RCC 7860 (cell line): ENCODE measurements around the gene BLTP3B.

ENCODE experiments used
- DNase-seq: peaks from one replicate; pipeline ENCODE4 v3.0.0-alpha.2; 2015; ENCODE audit warnings: low spot score
- FAIRE-seq: peaks from 2 replicates; lab custom pipeline; 2012; peaks lifted over from hg19 to GRCh38; lab: Jason Lieb, UNC

The BLTP3B gene

DNA sequence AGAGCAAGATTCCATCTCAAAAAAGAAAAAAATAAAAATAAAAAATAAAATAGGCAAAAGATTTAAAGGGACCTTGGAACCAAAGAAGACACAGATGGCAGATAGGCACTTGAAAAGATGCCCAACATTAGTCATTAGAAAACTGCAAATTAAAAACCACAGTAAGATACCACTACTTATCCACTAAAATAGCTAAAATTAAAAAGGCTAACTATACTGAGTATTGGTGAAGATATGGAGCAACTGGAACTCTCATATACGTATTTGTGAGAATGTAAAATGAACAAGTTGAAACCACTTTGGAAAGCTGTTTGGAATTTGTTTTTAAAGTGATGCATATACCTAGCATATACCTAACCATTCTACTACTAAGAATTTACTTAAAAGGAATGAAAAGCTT is 22.3 kb downstream of the BLTP3B start:
- FAIRE-seq (no peak), DNase-seq (no peak)

DNA sequence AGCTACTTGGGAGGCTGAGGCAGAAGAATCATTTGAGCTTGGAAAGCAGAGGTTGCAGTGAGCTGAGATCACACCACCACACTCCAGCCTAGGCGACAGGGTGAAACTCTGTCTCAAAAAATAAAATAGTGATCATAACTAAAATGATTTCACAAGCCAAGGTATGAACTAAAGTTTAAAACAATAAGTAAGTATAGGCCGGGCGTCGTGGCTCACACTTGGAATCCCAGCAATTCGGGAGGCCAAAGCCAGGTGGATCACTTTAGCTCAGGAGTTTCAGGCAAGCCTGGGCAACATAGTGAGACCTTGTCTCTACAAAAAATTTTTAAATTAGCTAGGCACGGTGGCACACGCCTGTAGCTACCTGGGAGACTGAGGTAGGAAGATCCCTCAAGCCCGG is 27.4 kb downstream of the BLTP3B start:
- no peak for FAIRE-seq
- DNase-seq: no peak

DNA sequence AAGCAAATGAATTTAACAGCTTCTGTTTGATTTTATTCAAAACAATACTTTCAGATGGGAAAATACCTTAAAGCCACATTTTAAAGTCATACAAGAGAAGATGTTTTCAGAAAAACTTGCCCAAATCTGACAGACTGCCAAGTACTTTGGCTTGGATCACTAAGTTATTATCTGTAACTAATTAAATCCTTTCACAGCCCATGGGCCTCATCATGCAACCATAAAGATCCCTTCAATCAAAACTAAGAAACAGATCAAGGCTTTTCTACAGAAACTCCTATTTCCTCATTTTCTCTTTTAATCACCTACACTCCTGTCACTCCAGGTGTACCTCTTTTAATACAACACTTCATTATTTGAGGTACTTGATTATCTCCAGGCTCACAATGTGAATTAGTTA is 28.1 kb downstream of the BLTP3B start:
- DNase-seq (no peak), FAIRE-seq (no peak)

DNA sequence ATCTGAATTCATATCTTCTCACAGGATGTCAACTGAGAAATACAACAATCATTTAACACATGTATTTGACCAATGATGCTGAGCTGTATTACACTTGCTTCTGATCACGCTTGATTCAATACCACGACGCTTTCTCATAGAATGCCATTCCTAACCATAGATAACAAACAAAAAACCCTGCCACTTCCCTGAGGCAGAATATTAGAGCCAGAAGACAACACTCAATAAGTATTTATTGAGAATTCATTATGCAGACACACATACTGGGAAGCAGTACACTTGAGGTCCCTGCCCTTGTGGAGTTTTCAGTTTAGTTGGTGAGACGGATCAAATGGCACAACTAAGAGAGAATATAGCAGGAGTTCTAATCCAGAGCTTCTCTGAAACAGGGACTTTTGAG is 32.4 kb downstream of the BLTP3B start:
- DNase-seq: no peak
- FAIRE-seq: no peak

DNA sequence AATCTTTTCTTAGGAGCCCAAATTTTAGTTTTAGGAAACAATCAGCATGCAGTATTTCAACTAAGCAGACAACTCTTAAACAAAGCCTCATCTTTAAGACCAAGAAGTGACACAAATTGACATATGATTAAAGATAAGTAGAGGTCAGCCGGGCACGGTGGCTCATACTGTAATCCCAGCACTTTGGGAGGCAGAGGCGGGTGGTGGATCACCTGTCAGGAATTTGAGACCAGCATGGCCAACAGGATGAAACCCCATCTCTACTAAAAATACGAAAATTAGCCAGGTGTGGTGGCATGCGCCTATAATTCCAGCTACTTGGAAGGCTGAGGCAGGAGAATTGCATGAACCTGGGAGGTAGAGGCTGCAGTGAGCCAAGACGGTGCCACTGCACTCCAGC is 35.8 kb downstream of the BLTP3B start:
- no peak for FAIRE-seq
- no peak for DNase-seq

DNA sequence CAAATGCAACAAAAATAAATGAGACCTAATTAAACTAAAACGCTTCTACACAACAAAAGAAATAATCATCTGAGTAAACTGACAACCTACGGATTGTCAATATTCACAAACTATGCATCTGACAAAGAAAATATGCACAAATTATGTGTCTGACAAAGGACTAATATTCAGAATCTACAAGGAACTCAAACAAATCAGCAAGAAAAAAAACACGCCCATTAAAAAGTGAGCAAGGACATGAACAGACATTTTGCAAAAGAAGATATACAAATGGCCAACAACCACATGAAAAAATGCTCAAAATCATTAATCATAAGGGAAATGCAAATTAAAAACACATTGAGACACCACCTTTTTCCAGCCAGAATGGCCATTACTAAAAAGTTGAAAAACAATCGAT is 37.0 kb downstream of the BLTP3B start:
- no peak for FAIRE-seq
- DNase-seq: no peak

DNA sequence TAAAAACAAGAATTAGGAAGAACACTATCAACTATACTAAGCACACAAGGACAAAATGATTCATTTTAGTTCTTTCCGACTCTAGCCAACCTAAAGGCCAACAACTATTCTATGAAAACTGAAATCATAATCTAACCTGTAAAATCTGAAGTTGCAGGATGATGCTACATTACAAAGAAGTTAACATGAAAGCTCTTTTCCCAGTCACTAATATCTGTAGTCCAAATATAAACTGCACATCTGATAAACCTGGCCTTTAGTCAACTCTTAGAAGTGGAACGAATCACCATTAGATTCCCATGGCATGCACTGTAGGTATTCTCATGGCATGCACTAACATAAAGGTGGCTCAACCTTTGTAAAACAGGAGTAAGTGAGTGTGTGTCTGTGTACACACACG is 41.7 kb downstream of the BLTP3B start:
- FAIRE-seq: no peak
- DNase-seq: no peak
